Activated CD8-positive, alpha-beta T cell treated with anti-CD3 and anti-CD28 coated beads for 36 hours (primary cell): Measurements from ENCODE around the gene GBF1. TPM values are rescaled to one million over a fixed set of nuclear protein-coding genes. Genes with fewer than 3 reads are reported as not detected.

Source experiments
- ATAC-seq: fragments of 200-7000 bp; cut with Tn5 transposase; one replicate; pipeline ENCODE4 v1.10.0; 2021; ENCODE audit warnings: mild to moderate bottlenecking, moderate library complexity
- CTCF ChIA-PET: fragments of 350-600 bp; sonication (Branson Sonifier 250); formaldehyde crosslinking; loops from one replicate; lab custom pipeline; 2021; ENCODE audit warnings: antibody characterized with exemption; lab: Charles Lee
- POLR2A ChIA-PET: fragments of 350-600 bp; sonication (Branson Sonifier 250); formaldehyde crosslinking; loops from one replicate; lab custom pipeline; 2021; ENCODE audit warnings: antibody characterized with exemption; lab: Charles Lee
- DNase-seq: peaks from one replicate; pipeline ENCODE4 v3.0.0-alpha.2; 2020
- H3K27ac Mint-ChIP-seq: one replicate; pipeline ENCODE4 v1.8.0; 2021; ENCODE audit warnings: mild to moderate bottlenecking, mixed read lengths
- H3K27me3 Mint-ChIP-seq: one replicate; pipeline ENCODE4 v1.8.0; 2021; ENCODE audit warnings: mixed read lengths
- H3K36me3 Mint-ChIP-seq: one replicate; pipeline ENCODE4 v1.8.0; 2021; ENCODE audit warnings: low read depth, mixed read lengths
- H3K4me1 Mint-ChIP-seq: one replicate; pipeline ENCODE4 v1.8.0; 2021; ENCODE audit warnings: low read depth, mixed read lengths
- H3K4me3 Mint-ChIP-seq: one replicate; pipeline ENCODE4 v1.8.0; 2021; ENCODE audit warnings: mild to moderate bottlenecking, moderate library complexity, mixed read lengths
- H3K9me3 Mint-ChIP-seq: one replicate; pipeline ENCODE4 v1.8.0; 2021; ENCODE audit warnings: mixed read lengths
- CTCF ChIP-seq: fragments of 200-600 bp; IDR thresholded peaks from one replicate; pipeline ENCODE4 v1.8.0; 2022; ENCODE audit warnings: antibody characterized with exemption, mild to moderate bottlenecking
- intact Hi-C: fragments of 100-400 bp; cut with micrococcal nuclease; formaldehyde crosslinking; loops from one replicate; pipeline ENCODE4 v1.10.0; 2022
- total RNA-seq, 2 experiments: library from RNA; stranded (reverse); gene quantifications; one replicate each; pipeline ENCODE4 v1.2.3, GENCODE V29; 2021

GBF1 gene
- total RNA-seq, 2 experiments from 2014 or later: 25.4 to 28.2 TPM

DNA sequence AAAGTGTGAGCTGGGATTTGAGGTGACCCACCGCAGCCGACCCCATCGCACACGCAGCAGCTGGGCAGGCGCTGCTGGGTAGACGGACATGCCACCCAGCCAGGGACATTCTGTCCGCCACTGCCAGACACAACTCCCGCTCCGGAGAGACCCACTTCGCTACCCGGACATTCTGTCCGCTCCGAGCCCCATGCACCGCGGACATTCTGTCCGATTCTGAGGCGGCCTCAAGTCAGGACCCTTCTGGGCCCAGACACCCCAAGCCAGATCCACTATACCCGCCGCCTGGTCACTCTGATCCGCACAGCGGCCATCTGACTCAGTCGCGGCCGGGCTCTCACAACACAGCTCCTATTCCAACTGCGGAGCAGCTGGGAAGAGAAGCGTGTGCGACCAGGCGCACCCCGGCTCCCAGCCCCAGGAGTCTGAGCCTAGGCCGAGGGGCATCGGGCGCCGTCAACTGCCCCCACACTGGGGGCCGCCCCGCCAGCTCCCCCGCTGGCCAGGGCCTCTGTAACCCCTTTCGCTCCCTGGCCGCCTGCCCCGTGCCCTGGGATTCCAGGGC, 4.8 kb upstream of the GBF1 start:
- ATAC-seq (no peak), DNase-seq (no peak)
- POLR2A ChIA-PET: interaction anchor here (1.0 to 1.3 kb wide), 2 partner anchors 158 to 210 kb away, joined by 3 to 4 read pairs; no protein-coding TSS in a partner anchor
- no peak for TF ChIP-seq CTCF
- H3K36me3 Mint-ChIP-seq: no peaks in the 10 kb centered on the region
- peaks cover 42% of the 10 kb centered on the region for H3K27me3 Mint-ChIP-seq
- H3K4me1 Mint-ChIP-seq: peaks cover 13% of the 10 kb centered on the region
- intact Hi-C loops: no loop called here
- no peaks in the 10 kb centered on the region for H3K9me3 Mint-ChIP-seq
- peak overlapping the region; percentile 35 for H3K4me3 Mint-ChIP-seq
- CTCF ChIA-PET: interaction anchor here (1.0 to 19.5 kb wide), 7 partner anchors 9 to 238 kb away, joined by 3 to 886 read pairs (median 4); no protein-coding TSS in a partner anchor
- no peak overlapping the region for H3K27ac Mint-ChIP-seq

DNA sequence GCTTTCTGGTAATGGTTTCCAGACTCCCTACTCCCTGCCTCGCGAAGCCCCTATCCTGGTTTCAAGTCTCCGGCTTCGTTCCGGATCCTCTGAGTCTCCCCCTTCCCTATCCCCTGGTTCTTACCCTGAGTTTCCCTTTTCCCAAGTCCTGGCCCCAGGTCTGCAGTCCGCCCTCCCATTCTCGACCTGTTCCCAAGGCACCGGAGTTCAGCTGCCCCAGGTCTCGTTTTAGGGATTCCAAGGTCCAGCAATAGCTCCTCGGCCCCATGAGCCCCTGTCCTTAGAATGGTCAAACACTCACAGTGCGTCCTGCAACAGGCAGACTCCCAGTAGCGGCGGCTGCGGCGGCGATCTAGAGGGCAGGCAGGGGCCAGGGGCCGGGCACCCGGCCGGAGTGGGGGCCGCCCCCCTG, 4.3 kb upstream of the GBF1 start:
- Mint-ChIP-seq H3K36me3 (no peaks in the 10 kb centered on the region), H3K27me3 (peaks cover 38% of the 10 kb centered on the region), H3K4me3 (peak overlapping the region; percentile 35), H3K27ac (no peak overlapping the region), H3K4me1 (peaks cover 14% of the 10 kb centered on the region), H3K9me3 (no peaks in the 10 kb centered on the region)
- intact Hi-C loops: no loop called here
- POLR2A ChIA-PET: interaction anchor here (1.0 to 1.3 kb wide), 2 partner anchors 158 to 209 kb away, joined by 3 to 4 read pairs; no protein-coding TSS in a partner anchor
- DNase-seq: no peak
- CTCF ChIA-PET: interaction anchor here (0.8 to 19.5 kb wide), 9 partner anchors 8 to 182 kb away, joined by 3 to 886 read pairs (median 4); no protein-coding TSS in a partner anchor
- ATAC-seq: no peak
- no peak for TF ChIP-seq CTCF

DNA sequence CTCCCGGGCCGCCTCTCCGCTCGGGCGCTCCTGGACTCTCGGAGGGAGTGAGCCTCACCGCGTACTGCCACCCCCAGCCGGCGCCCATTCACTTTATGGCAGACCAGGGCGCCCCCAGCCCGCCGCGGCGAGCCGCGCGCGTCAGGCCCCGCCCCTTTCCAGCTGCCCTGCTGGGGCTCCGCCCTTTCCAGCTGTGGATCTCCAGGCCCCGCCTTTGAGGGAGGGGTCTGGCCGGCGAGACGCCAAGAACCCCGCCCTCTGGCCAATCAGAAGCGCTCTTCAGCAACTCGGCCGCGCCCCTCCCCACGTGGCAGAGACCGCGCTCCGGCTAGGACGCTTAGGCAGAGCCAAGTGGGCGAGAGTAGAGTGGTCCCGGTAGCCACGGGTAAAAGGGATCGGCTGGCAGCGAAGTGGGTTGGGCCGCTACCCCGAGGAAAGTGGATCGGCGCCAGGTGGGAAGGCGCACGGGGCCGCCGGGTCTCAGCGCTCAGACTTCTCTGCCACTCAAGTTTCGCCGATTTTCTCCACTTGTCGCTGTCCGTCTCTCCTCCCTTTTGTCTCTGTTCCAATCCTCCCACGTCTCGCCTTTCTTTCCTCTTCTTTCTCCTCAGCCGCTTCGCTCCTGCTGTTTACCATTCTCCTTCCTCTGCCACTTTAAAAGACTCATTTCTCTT, 3.8 kb upstream of the GBF1 start, which contains the start of gene PITX3:
Gene PITX3, minus strand, starts transcription at position 69 of the 674 bp plus-strand sequence. CDS start 9,432 bp downstream, outside the sequence.
- DNase-seq: peak; percentile 94
- Mint-ChIP-seq H3K27me3 (peaks cover 38% of the 10 kb centered on the region), H3K9me3 (no peaks in the 10 kb centered on the region), H3K4me3 (peak within 1 kb of the TSS; percentile 76), H3K4me1 (peaks cover 19% of the 10 kb centered on the region), H3K27ac (no peak within 1 kb of the TSS), H3K36me3 (no peaks in the 10 kb centered on the region)
- intact Hi-C loops: no loop called here
- CTCF ChIA-PET: interaction anchor here (0.8 to 19.5 kb wide), 8 partner anchors 8 to 181 kb away, joined by 3 to 886 read pairs (median 4); no protein-coding TSS in a partner anchor
- TF ChIP-seq CTCF: no peak
- ATAC-seq: peak; percentile 68
- POLR2A ChIA-PET: interaction anchor here (1.0 to 1.3 kb wide), 2 partner anchors 157 to 209 kb away, joined by 3 to 4 read pairs; no protein-coding TSS in a partner anchor

GRCh38 chr10:102242118-102242485, 3.2 kb upstream of the GBF1 start:
- Mint-ChIP-seq H3K27me3 (peaks cover 34% of the 10 kb centered on the region), H3K4me1 (peaks cover 24% of the 10 kb centered on the region), H3K4me3 (peak overlapping the region; percentile 76), H3K9me3 (no peaks in the 10 kb centered on the region), H3K27ac (no peak overlapping the region), H3K36me3 (no peaks in the 10 kb centered on the region)
- no peak for TF ChIP-seq CTCF
- intact Hi-C loops: no loop called here
- ATAC-seq (no peak), DNase-seq (no peak)
- ChIA-PET CTCF (interaction anchor here (19.5 kb wide), 1 partner anchor 111 kb away, joined by 886 read pairs; no protein-coding TSS in a partner anchor), POLR2A (no interaction called here)
